GM12801 (cell line): Measurements from ENCODE around the gene PCK1.

Experiments used
- TF ChIP-seq, protein P1 (sequence below): IDR thresholded peaks from one replicate; pipeline ENCODE4 v1.5.1; 2011; ENCODE audit warnings: control low read depth; ENCODE audit not compliant: insufficient read length; ENCODE audit errors: extremely low read depth

PCK1 gene

DNA sequence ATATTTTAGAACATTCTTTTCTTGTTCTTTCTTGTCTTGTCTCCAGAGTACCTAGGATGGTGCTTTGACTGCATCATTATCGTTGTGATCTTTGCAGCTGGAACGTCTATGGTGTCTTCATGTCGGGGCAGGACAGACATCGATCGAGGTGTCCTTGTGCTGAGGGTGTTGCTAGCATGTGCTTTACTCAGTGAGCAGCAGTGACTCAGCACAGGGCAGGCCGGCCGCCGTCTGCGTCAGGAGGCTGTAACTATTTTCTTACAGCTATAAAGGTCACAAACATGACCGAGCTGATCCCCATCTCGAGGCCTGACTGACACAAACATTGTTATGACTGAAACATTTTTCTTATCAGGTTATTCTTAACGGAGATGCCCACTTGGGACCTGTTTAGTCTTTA is 21.0 kb upstream of the PCK1 start:
- TF ChIP-seq, protein P1, sequence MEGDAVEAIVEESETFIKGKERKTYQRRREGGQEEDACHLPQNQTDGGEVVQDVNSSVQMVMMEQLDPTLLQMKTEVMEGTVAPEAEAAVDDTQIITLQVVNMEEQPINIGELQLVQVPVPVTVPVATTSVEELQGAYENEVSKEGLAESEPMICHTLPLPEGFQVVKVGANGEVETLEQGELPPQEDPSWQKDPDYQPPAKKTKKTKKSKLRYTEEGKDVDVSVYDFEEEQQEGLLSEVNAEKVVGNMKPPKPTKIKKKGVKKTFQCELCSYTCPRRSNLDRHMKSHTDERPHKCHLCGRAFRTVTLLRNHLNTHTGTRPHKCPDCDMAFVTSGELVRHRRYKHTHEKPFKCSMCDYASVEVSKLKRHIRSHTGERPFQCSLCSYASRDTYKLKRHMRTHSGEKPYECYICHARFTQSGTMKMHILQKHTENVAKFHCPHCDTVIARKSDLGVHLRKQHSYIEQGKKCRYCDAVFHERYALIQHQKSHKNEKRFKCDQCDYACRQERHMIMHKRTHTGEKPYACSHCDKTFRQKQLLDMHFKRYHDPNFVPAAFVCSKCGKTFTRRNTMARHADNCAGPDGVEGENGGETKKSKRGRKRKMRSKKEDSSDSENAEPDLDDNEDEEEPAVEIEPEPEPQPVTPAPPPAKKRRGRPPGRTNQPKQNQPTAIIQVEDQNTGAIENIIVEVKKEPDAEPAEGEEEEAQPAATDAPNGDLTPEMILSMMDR = no peak

DNA sequence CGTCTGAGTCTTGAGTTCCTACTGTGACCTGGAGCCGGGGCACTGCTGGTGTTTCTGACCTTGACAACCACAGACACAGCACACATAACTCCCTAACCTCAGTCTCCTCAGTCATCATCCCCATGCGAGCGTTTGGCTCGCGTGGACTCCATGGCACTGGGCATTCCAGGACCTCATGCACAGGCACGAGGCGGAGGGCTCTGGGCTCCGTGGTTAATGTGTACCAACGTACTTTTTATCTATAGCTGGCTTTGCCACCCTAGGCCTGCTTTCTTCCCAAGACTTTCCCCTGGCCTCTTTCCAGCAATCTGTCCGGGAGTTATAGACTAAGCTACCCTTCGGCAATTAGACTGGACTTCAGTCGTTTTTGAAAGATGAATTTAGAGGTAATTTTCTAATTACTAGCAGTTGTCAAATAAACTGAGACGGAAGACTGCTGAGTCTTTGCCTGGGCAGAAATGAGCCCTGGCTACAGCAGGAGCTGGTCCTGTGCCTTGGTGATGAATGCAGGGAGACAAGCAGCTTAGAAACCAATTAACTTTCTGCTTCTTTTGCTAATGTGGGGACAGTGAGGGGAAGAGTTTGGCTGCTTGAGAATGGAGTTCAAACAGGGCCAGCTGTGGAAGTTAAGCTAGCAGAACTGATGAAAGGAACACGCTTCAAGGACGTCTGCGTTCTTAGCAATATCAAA is 19.9 kb upstream of the PCK1 start:
- TF ChIP-seq, protein P1 = no peak

DNA sequence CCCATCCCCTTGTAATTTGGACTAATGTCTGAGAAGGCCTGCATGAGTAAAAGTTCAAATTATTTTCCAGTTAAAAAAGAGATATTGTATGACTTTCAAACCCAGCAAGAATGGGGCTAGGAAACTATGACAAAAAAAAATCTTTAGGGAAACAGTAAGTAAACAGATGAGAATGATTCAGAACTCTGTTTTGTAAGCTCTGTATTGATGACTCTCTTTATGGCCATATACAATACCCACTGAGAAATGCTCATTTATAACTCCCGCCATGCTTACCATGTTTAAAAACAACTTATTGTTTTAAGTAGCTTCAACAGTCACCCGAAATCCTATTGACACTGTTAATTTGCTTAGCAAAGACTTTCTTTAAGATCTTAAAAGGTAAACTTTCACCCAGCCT is 17.2 kb upstream of the PCK1 start:
- TF ChIP-seq, protein P1 = no peak

DNA sequence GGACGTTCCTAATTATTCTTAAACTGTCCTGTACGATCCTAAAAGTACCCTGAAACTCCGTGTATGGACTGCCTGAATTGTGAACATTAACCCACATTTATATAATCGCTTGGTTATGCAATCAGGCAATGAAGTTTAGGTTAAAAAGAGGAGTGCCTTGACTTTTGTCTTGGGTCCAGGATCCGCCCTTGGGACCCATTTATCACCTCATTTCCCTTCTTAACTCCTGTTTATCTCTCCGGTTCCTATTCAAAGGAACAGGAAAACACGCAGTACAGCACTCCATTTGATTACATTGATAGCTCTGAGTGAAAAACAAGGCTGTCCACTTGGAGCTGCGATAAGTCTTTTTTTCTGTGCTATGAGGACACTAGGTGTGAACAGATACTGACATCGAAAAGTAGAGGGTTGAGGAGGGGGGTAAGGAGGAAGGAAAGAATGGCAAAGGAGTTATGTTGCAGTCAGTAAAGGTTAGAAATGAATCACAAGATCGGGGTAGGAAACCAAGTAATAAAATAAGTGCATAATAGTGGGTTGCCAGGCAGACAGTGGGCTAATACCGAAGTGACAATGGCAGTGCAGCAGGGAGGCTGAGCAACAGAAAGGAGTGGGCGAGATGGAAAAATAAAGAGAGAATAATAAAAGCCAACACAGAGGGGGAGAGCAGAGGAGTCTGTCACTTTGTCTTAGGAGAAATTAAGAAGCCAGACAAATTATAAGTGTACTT is 15.9 kb upstream of the PCK1 start:
- TF ChIP-seq, protein P1 = no peak

DNA sequence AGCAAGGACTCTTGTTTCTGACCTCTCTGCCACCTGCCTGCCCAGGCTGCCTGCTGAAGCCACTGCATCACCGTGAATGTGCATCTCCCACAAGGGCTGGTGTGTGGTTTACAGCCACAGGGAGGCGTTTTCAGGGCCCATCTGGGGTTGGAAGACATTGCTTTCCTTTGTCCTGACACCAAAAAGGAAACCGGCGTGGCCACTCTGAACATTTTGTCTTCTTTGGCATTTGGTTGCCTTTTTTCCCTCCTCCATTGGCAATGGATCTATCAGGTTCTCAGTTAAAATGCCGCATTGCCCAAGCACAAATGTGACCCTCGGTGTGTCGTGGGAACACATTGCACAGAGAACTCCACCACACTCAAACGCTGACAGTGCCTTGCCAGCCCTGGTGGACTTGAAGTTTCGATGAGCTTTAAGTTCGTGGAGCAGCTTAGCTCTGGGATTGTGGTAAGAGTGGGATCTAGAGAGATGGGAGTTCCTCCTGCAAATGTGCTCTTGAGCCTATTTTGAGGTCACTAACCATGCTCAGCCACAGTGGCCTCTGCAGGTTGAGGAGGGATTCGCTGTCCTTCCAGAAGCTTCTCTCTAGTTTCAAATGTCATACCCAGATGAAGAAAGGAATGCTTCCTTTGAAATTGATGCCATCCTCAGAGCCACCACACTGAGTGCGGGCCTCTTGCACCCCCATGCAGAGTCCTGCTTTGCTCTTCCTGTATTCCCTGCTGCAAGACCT is 14.8 kb upstream of the PCK1 start:
- TF ChIP-seq, protein P1 = no peak

DNA sequence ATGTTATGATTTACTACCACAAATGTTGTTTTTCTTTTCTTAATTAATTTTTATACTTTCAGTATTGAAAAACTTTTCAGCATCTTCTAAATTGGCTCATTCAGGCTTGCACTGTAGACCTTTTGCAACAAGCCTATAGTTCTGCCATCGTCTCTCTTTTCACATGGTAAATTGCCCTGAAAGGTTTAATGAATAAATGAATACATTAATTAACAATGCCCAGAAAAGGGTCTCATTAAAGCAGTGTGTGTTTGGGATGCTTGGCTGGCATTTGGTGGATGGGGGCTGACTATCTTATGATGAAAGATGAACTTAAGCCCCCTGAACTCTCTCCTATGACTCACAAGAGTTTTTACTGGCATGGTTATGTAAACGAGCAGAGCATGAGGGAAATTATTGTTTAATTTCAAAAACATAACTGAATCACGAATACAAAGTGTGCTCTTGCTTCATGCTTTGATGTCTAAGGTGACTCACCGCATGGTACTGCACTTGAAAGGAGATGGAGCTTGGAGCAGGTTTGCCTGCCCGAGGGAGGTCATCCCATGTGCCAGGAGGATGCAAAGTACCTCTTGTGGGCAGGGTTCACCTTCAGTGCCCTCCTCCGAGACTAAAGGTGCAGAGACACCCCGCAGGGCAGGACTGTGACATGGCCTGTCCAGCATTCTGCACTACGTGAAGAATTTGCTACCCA is 13.8 kb upstream of the PCK1 start:
- TF ChIP-seq, protein P1 = no peak
